IMR-90 (cell line): Measurements from ENCODE around the gene C10orf105. TPM values are rescaled to one million over a fixed set of nuclear protein-coding genes. Genes with fewer than 3 reads are reported as not detected.

Experiments used
- ATAC-seq: fragments of 200-7000 bp; cut with Tn5 transposase; 2 replicates; pipeline ENCODE4 v1.9.1; 2020; ENCODE audit warnings: low read depth, mild to moderate bottlenecking, moderate library complexity
- BruUV-seq: library from RNA; stranded (reverse); fragments of 400-500 nt; replicated peaks from 2 replicates; lab custom pipeline; 2021; lab: Mats Ljungman, UMichigan
- CTCF ChIA-PET: fragments of 300-600 bp; formaldehyde crosslinking; extraction: SDS; loops from one replicate; lab custom pipeline; 2021; ENCODE audit warnings: antibody characterized with exemption; lab: Yijun Ruan, JAX
- POLR2A ChIA-PET: fragments of 300-600 bp; sonication (Branson Sonifier 250); formaldehyde crosslinking; loops from one replicate; lab custom pipeline; 2022; ENCODE audit warnings: antibody characterized with exemption; ENCODE audit not compliant: unreplicated experiment; lab: Charles Lee
- DNase-seq: peaks from one replicate; pipeline ENCODE4 v3.0.0; 2013
- H2AFZ ChIP-seq: replicated peaks from 2 replicates; pipeline ENCODE3; 2013; ENCODE audit warnings: low read length, mild to moderate bottlenecking; ENCODE audit not compliant: poor library complexity
- H2AK5ac ChIP-seq: 2 replicates; pipeline ENCODE4 v1.6.1; 2013; ENCODE audit warnings: low read depth, low read length, inconsistent platforms
- H2AK9ac ChIP-seq: replicated peaks from 2 replicates; pipeline ENCODE3; 2013; ENCODE audit warnings: mild to moderate bottlenecking, low read depth, low read length, moderate library complexity; ENCODE audit not compliant: poor library complexity
- H2BK120ac ChIP-seq: 2 replicates; pipeline ENCODE4 v1.6.1; 2013; ENCODE audit warnings: low read depth, low read length, inconsistent platforms
- H2BK15ac ChIP-seq: 3 replicates; pipeline ENCODE4 v1.6.1; 2013; ENCODE audit warnings: low read depth, low read length, inconsistent platforms
- H2BK20ac ChIP-seq: 2 replicates; pipeline ENCODE4 v1.6.1; 2013; ENCODE audit warnings: low read depth, mild to moderate bottlenecking, inconsistent platforms, low read length, moderate library complexity
- H2BK5ac ChIP-seq: 2 replicates; pipeline ENCODE4 v1.6.1; 2013; ENCODE audit warnings: mild to moderate bottlenecking, low read depth, low read length, inconsistent platforms; ENCODE audit not compliant: poor library complexity, severe bottlenecking
- H3K14ac ChIP-seq: replicated peaks from 2 replicates; pipeline ENCODE4 v1.6.1; 2013; ENCODE audit warnings: low read depth, low read length, inconsistent platforms
- H3K18ac ChIP-seq: 2 replicates; pipeline ENCODE4 v1.6.1; 2013; ENCODE audit warnings: low read depth, low read length, control low read depth
- H3K23ac ChIP-seq: 2 replicates; pipeline ENCODE4 v1.6.1; 2013; ENCODE audit warnings: low read depth, low read length, inconsistent platforms
- H3K27ac ChIP-seq: 2 replicates; pipeline ENCODE4 v1.5.1; 2013; ENCODE audit warnings: mild to moderate bottlenecking, control low read depth, low read length; ENCODE audit not compliant: insufficient read depth
- H3K27me3 ChIP-seq: 2 replicates; pipeline ENCODE4 v1.6.1; 2013; ENCODE audit warnings: low read length; ENCODE audit not compliant: control insufficient read depth, insufficient read depth
- H3K36me3 ChIP-seq: 2 replicates; pipeline ENCODE4 v1.6.1; 2013; ENCODE audit warnings: low read length, mixed read lengths; ENCODE audit not compliant: control insufficient read depth, insufficient read depth
- H3K4ac ChIP-seq: 2 replicates; pipeline ENCODE4 v1.6.1; 2013; ENCODE audit warnings: low read depth, low read length, inconsistent platforms
- H3K4me1 ChIP-seq: 2 replicates; pipeline ENCODE4 v1.6.1; 2013; ENCODE audit warnings: low read length, mixed read lengths; ENCODE audit not compliant: control insufficient read depth, insufficient read depth
- H3K4me2 ChIP-seq: 2 replicates; pipeline ENCODE4 v1.6.1; 2013; ENCODE audit warnings: low read depth, mild to moderate bottlenecking, control low read depth, low read length, moderate library complexity
- H3K4me3 ChIP-seq: 2 replicates; pipeline ENCODE4 v1.5.1; 2013; ENCODE audit warnings: low read depth, mild to moderate bottlenecking, control low read depth, low read length, moderate library complexity; ENCODE audit not compliant: insufficient read depth
- H3K56ac ChIP-seq: 2 replicates; pipeline ENCODE4 v1.6.1; 2013; ENCODE audit warnings: low read length, inconsistent platforms; ENCODE audit not compliant: insufficient read depth; ENCODE audit errors: extremely low read depth
- H3K79me1 ChIP-seq, 2 experiments: 2 replicates each; pipeline ENCODE4 v1.6.1; 2013; ENCODE audit warnings: low read length in 2 of 2, inconsistent platforms in 1 of 2, low read depth in 1 of 2
- H3K9ac ChIP-seq: 2 replicates; pipeline ENCODE4 v1.6.1; 2013; ENCODE audit warnings: low read depth, low read length, control low read depth
- H3K9me1 ChIP-seq: 2 replicates; pipeline ENCODE4 v1.6.1; 2013; ENCODE audit warnings: low read length, inconsistent platforms; ENCODE audit not compliant: insufficient read depth
- H3K9me3 ChIP-seq: 2 replicates; pipeline ENCODE4 v1.6.1; 2013; ENCODE audit warnings: low read length; ENCODE audit not compliant: control insufficient read depth, insufficient read depth
- H4K20me1 ChIP-seq: 2 replicates; pipeline ENCODE4 v1.6.1; 2013; ENCODE audit warnings: low read length, inconsistent platforms; ENCODE audit not compliant: insufficient read depth
- H4K5ac ChIP-seq: 2 replicates; pipeline ENCODE4 v1.6.1; 2013; ENCODE audit warnings: mild to moderate bottlenecking, low read depth, low read length, control low read depth
- H4K8ac ChIP-seq, 2 experiments: 2 replicates each; pipeline ENCODE4 v1.6.1; 2013; ENCODE audit warnings: low read depth in 2 of 2, low read length in 2 of 2, control low read depth in 1 of 2, inconsistent platforms in 1 of 2
- H4K91ac ChIP-seq: 2 replicates; pipeline ENCODE4 v1.6.1; 2013; ENCODE audit warnings: low read depth, low read length, inconsistent platforms; ENCODE audit not compliant: insufficient read depth
- BHLHE40 ChIP-seq: fragments of 150-350 bp; IDR thresholded peaks from 2 replicates; pipeline ENCODE4 v1.6.1; 2016; ENCODE audit warnings: mild to moderate bottlenecking, low read depth, low read length
- CEBPB ChIP-seq: IDR thresholded peaks from 2 replicates; pipeline ENCODE4 v1.6.1; 2012; ENCODE audit warnings: low read depth, low read length, improper control_type of control experiment
- CHD1 ChIP-seq: IDR thresholded peaks from 2 replicates; pipeline ENCODE4 v1.6.1; 2012; ENCODE audit warnings: low read depth, low read length, improper control_type of control experiment
- FOS ChIP-seq: fragments of 150-350 bp; IDR thresholded peaks from 2 replicates; pipeline ENCODE4 v1.6.1; 2016; ENCODE audit warnings: low read depth, low read length
- MXI1 ChIP-seq: IDR thresholded peaks from 2 replicates; pipeline ENCODE4 v1.6.1; 2012; ENCODE audit warnings: low read depth, mild to moderate bottlenecking, low read length, moderate library complexity, borderline replicate concordance
- NFE2L2 ChIP-seq: fragments of 150-350 bp; IDR thresholded peaks from 2 replicates; pipeline ENCODE4 v1.6.1; 2016; ENCODE audit warnings: low read depth, mild to moderate bottlenecking, low read length
- POLR2A ChIP-seq: IDR thresholded peaks from 2 replicates; pipeline ENCODE4 v1.6.1; 2012; ENCODE audit warnings: mild to moderate bottlenecking, low read depth, low read length
- RAD21 ChIP-seq: IDR thresholded peaks from 2 replicates; pipeline ENCODE4 v1.6.1; 2012; ENCODE audit warnings: low read length, improper control_type of control experiment
- RCOR1 ChIP-seq: IDR thresholded peaks from 2 replicates; pipeline ENCODE4 v1.6.1; 2012; ENCODE audit warnings: mild to moderate bottlenecking, low read length, improper control_type of control experiment; ENCODE audit not compliant: insufficient replicate concordance
- RFX5 ChIP-seq: IDR thresholded peaks from 2 replicates; pipeline ENCODE4 v1.8.0; 2012; ENCODE audit warnings: low read depth, mild to moderate bottlenecking, low read length, moderate library complexity
- SMC3 ChIP-seq: fragments of 150-350 bp; IDR thresholded peaks from 2 replicates; pipeline ENCODE4 v1.6.1; 2016; ENCODE audit warnings: low read depth, mild to moderate bottlenecking, antibody characterized with exemption, low read length, moderate library complexity
- WGBS, 2 experiments: methylation state at CpG; one replicate each; pipeline versions ENCODE4 v1.1.5 to v1.1.7; 2013; ENCODE audit warnings: missing lambda C conversion rate in 2 of 2; ENCODE audit not compliant: insufficient read length in 1 of 2; ENCODE audit errors: extremely low coverage in 2 of 2; 5-methylcytosine and 5-hydroxymethylcytosine counted together
- dilution Hi-C: fragments of 300-500 bp; cut with HindIII; formaldehyde crosslinking; loops from one replicate; pipeline ENCODE4 v1.14.3; 2018; ENCODE audit warnings: low sequenced_read_pairs; ENCODE audit not compliant: unreplicated experiment
- in situ Hi-C: fragments of 300-500 bp; cut with MboI; formaldehyde crosslinking; loops from 3 replicates; pipeline ENCODE4 v1.14.3; 2019; ENCODE audit warnings: low sequenced_read_pairs, inconsistent platforms, mixed read lengths
- intact Hi-C: fragments of 100-400 bp; cut with micrococcal nuclease; formaldehyde crosslinking; loops from 2 replicates; pipeline ENCODE4 v1.10.0; 2022
- polyA plus RNA-seq, 3 experiments: library from polyadenylated mRNA; depleted of rRNA; stranded (reverse); fragments of >200 nt; gene quantifications; 2 replicates each; pipeline ENCODE4 v1.2.3, GENCODE V29; 2012; ENCODE audit warnings: low replicate concordance in 1 of 3
- total RNA-seq: library from RNA; depleted of rRNA; stranded (reverse); fragments of >200 nt; gene quantifications from 2 replicates; pipeline ENCODE4 v1.2.3, GENCODE V29; 2012
- TF ChIP-seq, protein P1 (sequence below): conservative IDR thresholded peaks from 2 replicates; pipeline ENCODE4 v1.5.1; 2012; ENCODE audit warnings: mild to moderate bottlenecking, low read depth, low read length, improper control_type of control experiment
- TF ChIP-seq, protein P2 (sequence below): fragments of 150-350 bp; IDR thresholded peaks from 2 replicates; pipeline ENCODE4 v1.6.1; 2016; ENCODE audit warnings: low read depth, mild to moderate bottlenecking, low read length, moderate library complexity, borderline replicate concordance
- TF ChIP-seq, protein P3 (sequence below): fragments of 150-350 bp; IDR thresholded peaks from 2 replicates; pipeline ENCODE4 v1.6.1; 2017; ENCODE audit warnings: mild to moderate bottlenecking, antibody characterized with exemption, low read length, low read depth

C10orf105 gene
- total and polyA plus RNA-seq, 2 of the 4 experiments (the other 2 are of a cell fraction) = under 0.01 TPM; not detected in 1

DNA sequence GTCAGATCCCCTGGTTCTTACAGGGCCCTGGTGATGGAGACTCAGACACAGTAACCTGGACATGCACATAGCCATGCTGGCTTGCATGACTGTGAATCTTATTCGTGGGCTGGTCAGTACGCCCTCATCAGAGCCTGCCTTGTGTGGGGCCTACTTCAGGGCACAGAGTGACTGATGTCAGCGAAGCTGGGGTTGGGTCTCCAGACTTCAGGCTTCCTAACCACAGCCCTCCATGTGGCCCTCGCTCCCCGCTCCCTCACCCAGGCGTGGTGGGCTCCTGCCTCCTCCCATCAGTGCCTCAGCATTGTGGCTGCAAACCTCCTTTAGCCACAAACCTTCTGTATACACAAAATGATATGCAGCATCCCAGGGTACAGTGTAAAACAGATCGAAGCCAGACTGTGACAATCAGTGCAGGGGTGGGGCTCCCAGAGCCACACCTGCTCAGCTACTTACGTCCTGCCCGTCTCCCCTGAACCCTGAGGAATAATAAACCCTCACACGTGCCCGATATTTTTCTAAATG is 7.1 kb upstream of the C10orf105 start:
- Histone ChIP-seq H2BK120ac (no peak overlapping the region), H3K36me3 (no peaks in the 10 kb centered on the region), H2BK5ac (no peak overlapping the region), H3K9me1 (no peaks in the 10 kb centered on the region), H3K79me1 (no peaks in the 10 kb centered on the region), H3K27ac (no peak overlapping the region), H3K4me3 (no peak overlapping the region), H2AK9ac (no peak overlapping the region), H3K14ac (no peak overlapping the region), H3K4ac (no peak overlapping the region), H3K23ac (no peak overlapping the region), H4K5ac (no peak overlapping the region), H3K9ac (no peak overlapping the region), H3K4me2 (no peak overlapping the region), H3K27me3 (no peaks in the 10 kb centered on the region; the same call in none of the 2 replicates), H2AFZ (no peak overlapping the region), H2AK5ac (no peak overlapping the region; the same call in 1 of the 2 replicates), H2BK20ac (no peak overlapping the region), H4K20me1 (no peaks in the 10 kb centered on the region), H3K9me3 (no peaks in the 10 kb centered on the region; the same call in 1 of the 2 replicates), H4K8ac (no peak overlapping the region), H3K18ac (no peak overlapping the region), H2BK15ac (no peak overlapping the region), H3K4me1 (peaks cover 9% of the 10 kb centered on the region; the same call in 1 of the 2 replicates), H4K91ac (no peak overlapping the region), H3K56ac (no peak overlapping the region)
- intact Hi-C loops = no loop called here
- dilution Hi-C loops = no loop called here
- CTCF ChIA-PET = no interaction called here
- TF ChIP-seq, protein P1, sequence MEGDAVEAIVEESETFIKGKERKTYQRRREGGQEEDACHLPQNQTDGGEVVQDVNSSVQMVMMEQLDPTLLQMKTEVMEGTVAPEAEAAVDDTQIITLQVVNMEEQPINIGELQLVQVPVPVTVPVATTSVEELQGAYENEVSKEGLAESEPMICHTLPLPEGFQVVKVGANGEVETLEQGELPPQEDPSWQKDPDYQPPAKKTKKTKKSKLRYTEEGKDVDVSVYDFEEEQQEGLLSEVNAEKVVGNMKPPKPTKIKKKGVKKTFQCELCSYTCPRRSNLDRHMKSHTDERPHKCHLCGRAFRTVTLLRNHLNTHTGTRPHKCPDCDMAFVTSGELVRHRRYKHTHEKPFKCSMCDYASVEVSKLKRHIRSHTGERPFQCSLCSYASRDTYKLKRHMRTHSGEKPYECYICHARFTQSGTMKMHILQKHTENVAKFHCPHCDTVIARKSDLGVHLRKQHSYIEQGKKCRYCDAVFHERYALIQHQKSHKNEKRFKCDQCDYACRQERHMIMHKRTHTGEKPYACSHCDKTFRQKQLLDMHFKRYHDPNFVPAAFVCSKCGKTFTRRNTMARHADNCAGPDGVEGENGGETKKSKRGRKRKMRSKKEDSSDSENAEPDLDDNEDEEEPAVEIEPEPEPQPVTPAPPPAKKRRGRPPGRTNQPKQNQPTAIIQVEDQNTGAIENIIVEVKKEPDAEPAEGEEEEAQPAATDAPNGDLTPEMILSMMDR = no peak
- TF ChIP-seq FOS = no peak
- no peak for TF ChIP-seq MXI1
- TF ChIP-seq NFE2L2 = no peak
- no peak for TF ChIP-seq CEBPB
- no peak for TF ChIP-seq SMC3
- TF ChIP-seq RFX5 = no peak
- no peak for TF ChIP-seq POLR2A
- TF ChIP-seq, protein P2, sequence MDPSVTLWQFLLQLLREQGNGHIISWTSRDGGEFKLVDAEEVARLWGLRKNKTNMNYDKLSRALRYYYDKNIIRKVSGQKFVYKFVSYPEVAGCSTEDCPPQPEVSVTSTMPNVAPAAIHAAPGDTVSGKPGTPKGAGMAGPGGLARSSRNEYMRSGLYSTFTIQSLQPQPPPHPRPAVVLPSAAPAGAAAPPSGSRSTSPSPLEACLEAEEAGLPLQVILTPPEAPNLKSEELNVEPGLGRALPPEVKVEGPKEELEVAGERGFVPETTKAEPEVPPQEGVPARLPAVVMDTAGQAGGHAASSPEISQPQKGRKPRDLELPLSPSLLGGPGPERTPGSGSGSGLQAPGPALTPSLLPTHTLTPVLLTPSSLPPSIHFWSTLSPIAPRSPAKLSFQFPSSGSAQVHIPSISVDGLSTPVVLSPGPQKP = no peak
- no peak for TF ChIP-seq RAD21
- TF ChIP-seq, protein P3, sequence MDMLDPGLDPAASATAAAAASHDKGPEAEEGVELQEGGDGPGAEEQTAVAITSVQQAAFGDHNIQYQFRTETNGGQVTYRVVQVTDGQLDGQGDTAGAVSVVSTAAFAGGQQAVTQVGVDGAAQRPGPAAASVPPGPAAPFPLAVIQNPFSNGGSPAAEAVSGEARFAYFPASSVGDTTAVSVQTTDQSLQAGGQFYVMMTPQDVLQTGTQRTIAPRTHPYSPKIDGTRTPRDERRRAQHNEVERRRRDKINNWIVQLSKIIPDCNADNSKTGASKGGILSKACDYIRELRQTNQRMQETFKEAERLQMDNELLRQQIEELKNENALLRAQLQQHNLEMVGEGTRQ = no peak
- TF ChIP-seq RCOR1 = no peak
- no peak for TF ChIP-seq CHD1
- no peak for TF ChIP-seq BHLHE40
- DNase-seq (no peak), ATAC-seq (no peak; the same call in 1 of the 2 replicates)
- in situ Hi-C loops = no loop called here
- WGBS, 2 experiments = 72% methylated on average over 4 of the region's 11 CpGs; no CpG with 5 or more reads in 1 of the 2 experiments
- no TSS peak for BruUV-seq
- POLR2A ChIA-PET = no interaction called here
